GM12873 (cell line): ENCODE results near the gene GLCE.

Experiments
- CTCF ChIP-seq: IDR thresholded peaks from 2 replicates; pipeline ENCODE4 v1.5.1; 2012; ENCODE audit warnings: low read depth, mild to moderate bottlenecking, moderate library complexity, low read length, control low read depth; ENCODE audit not compliant: insufficient read depth; ENCODE audit errors: missing control alignments

Gene GLCE

GRCh38 chr15:69315402-69316110 lies 155.1 kb downstream of the GLCE start:
- TF ChIP-seq CTCF: no peak

GRCh38 chr15:69316291-69316690 lies 155.9 kb downstream of the GLCE start:
- no peak for TF ChIP-seq CTCF

- TF ChIP-seq CTCF: no peak
Observed at GRCh38 chr15:69317392-69317841, 157.0 kb downstream of the GLCE start.

- TF ChIP-seq CTCF: no peak
Observed at GRCh38 chr15:69318033-69318432, 157.6 kb downstream of the GLCE start.

- no peak for TF ChIP-seq CTCF
Observed at GRCh38 chr15:69319384-69320375, 159.2 kb downstream of the GLCE start.

GRCh38 chr15:69320977-69321554 lies 160.6 kb downstream of the GLCE start:
- no peak for TF ChIP-seq CTCF
